GM20431 (cell line): ENCODE measurements around the gene SLC6A13.
"Not testable (repeated sequence)": the region's sequence is repeated elsewhere in the genome, so short reads cannot be mapped to it uniquely, and the experiment has no call there.

Experiments
- in situ Hi-C: fragments of 300-500 bp; cut with MseI, MboI; formaldehyde crosslinking; loops from one replicate; pipeline ENCODE4 v1.15.0; 2020; ENCODE audit warnings: low sequenced_read_pairs; ENCODE audit not compliant: unreplicated experiment

The SLC6A13 gene

GRCh38 chr12:203462-204260 is 59.0 kb downstream of the SLC6A13 start:
- in situ Hi-C loops = no loop called here

DNA sequence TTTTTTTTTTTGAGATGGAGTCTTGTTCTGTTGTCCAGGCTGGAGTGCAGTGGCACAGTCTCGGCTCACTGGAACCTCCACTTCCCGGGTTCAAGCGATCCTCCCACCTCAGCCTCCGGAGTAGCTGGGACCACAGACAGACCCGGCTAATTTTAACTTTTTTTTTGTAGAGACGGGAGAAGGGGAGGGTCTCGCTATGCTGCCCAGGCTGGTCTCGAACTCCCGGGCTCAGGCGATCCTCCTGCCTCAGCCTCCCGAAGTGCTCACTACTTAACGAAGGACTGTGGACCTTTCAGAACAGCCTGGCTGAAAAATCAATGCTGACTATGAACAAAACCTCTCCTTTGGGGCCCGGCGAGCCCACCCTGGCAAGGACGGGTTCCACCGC is 59.6 kb downstream of the SLC6A13 start:
- in situ Hi-C loops = no loop called here

DNA sequence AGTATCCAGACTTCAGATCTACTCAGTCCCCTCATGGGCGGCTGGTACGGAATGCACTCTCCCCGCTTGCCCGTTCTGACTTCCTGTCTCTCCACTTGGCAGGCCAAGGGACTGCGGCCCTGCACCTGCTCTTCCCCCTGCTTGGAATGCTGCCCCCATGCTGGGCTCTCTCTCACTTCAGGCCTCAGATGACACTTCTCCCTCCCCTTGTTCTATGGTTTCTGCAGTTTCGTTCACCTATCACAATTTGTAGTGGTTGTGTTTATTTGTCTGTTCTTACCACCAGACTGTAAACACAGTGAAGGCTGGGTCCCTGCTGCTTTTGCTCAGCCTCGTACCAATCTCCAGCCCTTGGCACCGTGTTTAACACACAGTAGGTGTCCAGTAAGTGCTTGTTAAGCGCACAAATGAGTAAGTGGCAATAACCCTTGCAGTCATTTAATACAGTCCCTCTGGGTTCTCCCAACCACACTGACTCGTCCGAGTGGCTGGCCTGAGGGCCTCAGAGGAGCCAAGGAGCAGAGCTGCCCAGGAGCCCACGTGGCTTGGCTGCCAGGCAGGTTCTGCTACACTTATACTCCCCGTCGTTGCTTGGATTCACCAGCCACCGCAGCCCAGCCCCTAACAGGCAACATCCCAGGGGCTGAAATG is 60.4 kb downstream of the SLC6A13 start:
- in situ Hi-C loops = no loop called here

DNA sequence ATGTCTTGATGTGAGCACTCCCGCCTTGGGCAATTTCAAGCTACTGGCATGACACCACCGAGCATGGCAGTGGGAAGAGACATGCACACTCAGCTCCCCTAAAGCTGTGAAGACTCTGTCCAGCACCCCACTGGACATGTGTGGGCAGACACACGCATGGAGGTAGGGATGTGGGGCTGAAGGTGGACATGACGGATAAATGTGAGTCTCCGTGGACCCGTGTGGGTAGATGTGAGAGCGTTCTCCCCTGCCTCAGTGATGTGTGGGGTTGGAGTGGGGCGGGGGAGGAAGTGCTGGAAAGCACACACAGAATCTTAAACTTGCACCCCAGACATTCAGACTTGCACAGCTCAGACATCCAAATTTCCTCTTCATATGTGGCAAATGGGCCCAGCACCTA is 61.3 kb downstream of the SLC6A13 start:
- in situ Hi-C loops = no loop called here

- in situ Hi-C loops = no loop called here
These were observed 63.9 kb downstream of the SLC6A13 start for GRCh38 chr12:198705-199104.

DNA sequence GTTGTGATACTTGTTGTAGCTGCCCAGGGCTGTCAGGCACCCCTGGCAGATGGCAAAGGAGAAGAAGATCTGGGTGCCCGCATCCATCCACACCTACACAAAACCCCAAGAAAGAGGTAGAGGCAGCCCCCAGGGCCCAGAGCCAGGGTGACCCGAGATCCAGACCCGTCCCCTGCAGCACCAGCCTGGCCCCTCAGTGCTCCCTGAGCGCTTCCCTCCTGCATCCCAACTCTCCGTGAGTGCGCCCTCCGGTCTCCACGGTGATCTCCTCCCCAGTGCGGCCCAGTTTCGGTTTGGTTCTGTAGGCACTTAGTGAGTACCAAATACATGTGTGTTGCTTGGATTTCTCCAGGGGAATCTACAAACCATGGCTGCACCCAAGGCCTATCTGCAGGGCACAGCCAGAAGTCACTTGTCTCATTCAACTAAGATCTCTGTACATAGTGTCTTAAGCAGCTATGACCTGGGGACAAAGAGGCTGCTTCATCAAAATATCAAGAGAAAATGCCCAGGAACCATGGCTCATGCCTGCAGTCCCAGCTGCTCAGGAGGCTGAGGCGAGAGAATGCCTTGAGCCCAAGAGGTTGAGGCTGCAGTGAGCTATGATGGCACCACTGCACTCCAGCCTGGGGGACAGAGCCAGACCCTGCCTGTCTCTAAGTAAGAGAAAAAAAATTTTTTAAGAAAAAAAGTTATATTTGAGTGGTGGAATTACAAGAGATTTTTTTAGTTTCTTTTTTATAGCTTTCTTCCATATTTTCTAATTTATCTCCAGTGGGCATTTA is 64.5 kb downstream of the SLC6A13 start:
- in situ Hi-C loops = no loop called here

DNA sequence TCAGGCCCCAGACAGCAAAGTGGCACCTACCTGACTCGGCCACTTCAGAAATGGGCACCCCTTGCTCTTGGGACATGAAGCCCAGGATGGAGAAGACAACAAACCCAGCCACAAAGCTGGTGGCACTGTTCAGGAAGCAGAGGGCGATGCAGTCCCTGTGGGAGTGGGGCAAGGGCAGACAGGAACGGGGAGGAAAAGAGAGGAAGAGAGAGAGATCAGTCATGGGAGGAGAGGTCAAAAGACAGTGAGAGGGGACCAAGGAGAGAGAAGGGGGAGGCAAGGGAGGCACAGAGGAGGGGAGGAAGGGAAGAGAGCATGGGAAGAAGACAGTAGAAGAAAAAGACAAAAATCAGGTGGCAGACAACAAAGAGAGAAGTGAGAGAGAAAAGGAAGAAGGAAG is 65.3 kb downstream of the SLC6A13 start:
- in situ Hi-C loops = no loop called here

DNA sequence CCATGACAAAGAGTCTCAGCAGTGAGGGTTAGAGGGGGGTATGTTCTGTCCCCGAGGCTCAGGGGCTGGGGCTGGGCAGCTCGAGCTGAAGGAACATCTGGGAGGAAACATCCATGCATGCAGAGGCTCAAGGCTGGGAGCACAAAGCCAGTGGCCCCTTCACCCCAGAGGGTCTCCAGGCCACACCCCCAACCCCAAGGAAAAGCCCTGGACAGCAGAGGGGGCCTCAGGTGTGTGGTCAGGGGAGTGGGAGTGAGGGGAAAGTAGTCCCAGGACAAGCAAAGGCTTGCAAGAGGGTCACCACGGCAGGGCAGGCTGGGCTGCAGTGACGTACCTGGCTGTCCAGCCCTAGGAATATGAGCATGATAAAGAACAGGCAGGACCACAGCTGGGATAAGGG is 66.2 kb downstream of the SLC6A13 start:
- in situ Hi-C loops = no loop called here

DNA sequence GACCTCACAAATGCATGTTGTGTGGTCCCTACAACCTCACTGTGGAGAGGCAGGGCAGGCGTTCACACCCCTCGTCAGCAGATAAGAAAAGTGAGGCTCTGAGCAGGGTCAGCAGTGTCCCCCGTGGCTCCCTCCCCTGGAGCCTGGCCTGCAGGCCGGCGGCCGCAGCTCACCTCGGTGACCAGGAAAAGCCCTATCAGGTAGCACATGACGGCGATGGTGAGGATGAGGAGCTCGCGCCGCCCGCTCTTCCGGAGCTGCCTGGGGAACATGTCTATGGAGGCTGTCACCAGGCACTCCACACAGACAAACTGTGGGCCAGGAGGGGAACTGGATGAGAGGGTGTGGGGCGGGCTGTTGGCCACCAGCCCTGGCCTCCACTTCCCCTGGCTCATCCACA is 66.7 kb downstream of the SLC6A13 start:
- in situ Hi-C loops = no loop called here

DNA sequence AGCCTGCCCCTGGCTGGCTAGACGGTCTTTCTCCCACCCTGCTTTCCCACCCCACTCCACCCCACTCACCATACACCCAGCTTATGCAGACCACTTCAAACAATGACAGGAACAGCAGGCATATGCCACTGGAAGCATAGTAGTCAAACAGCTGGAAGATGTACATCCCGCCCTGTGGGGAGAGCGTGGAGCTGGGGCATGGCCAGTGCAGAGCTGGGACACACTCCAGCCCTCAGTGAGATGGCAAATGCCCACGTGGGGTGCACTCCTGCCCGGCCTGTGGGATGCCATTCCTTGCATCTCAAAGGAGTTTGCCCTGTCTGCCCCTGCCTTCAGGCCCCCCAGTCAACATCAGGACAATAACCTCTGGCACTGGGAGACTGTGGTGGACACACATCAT is 67.5 kb downstream of the SLC6A13 start:
- in situ Hi-C loops = no loop called here

- in situ Hi-C loops = no loop called here
These were observed 68.4 kb downstream of the SLC6A13 start for GRCh38 chr12:194276-194675.

DNA sequence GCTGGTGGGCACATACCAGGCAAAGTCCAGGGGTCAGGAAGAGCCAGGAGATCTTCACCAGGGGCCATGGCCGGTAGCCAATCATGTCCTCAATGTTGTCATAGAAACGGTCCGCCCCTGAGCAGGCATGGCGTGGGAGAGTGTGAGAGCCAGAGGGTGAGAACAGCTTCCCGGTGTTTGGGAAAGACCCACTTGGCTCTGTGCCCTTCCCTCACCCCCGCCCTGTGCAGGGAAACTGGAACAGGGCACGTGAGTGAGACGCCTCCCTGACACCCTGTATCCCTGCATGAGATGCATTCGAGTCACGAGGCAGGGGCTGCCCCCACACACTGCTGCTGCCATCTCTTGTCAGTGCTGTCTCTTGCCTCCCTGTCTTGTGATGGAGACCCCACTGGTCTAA is 69.4 kb downstream of the SLC6A13 start:
- in situ Hi-C loops = no loop called here

DNA sequence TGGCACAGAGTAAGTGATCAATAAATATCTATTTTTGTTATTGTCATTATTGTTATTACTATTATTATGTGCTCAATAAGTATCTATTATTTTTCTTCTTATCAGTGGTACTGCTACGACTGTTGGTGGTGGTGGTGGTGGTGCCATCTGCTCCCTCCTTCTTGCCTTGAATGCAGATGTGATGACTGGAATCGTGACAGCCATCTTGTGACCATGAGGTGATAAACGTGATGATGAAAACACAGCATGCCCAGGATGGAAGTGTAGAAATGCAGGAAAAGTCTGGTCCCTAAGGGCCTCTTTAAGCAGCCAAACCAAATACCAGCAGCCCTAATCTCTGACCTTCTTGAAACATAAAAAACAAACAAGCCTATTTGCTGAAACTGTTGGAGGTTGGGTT is 71.1 kb downstream of the SLC6A13 start:
- in situ Hi-C loops = no loop called here

DNA sequence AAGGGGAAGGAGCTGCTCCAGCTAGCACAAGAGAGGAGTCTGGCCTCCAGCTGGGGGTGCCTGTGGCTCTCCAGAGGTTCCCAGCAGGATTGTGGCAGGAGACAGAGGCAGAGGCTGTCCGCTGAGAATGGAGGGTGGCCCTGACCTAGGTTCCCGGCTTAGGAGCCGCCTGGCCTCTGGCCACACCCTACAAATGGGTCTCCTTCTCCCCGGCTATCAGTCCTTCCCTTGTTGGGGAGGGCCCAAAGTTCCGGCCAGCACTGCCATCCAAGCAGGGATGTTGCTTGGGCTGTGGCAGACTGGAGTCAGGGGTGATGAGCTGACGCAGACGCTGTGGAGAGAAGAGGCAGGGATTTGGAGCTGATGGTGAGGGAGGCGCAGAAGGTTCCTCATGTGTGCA is 71.8 kb downstream of the SLC6A13 start:
- in situ Hi-C loops = no loop called here

- in situ Hi-C loops = no loop called here
These were observed 73.0 kb downstream of the SLC6A13 start for GRCh38 chr12:189622-189962.

- in situ Hi-C loops = no loop called here
These were observed 73.6 kb downstream of the SLC6A13 start for GRCh38 chr12:188910-189621.

- in situ Hi-C loops = not testable (repeated sequence)
These were observed 74.4 kb downstream of the SLC6A13 start for GRCh38 chr12:187986-188909.

DNA sequence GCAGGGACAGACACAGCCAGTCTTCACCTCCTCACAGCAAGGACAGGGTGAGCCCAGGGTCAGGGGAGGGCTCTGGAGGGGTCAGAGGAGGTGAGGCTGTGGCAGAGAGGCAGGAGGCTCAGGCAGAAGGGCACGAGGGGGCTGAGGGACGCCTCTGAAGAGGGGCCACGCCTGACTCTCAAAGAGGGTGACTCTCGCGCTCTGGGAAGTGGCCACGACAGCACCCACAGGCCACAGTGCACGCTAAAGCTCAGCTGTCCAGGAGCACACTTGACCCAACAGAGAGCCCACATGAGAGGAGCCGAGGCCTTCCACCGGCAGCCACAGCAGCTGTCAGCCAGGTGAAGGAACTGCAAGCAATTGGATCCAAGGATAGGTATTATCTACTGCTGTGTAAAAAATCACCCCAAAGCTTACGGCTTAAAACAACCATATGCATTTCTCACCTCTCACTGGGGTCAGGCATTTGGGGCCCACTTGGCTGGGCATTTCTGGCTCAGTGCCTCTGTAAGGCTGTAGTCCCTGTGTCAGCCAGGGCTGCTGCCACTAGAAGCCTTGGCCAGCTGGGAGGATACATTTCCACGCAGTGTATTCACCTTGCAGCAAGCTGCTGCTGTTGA is 76.5 kb downstream of the SLC6A13 start:
- in situ Hi-C loops = no loop called here

DNA sequence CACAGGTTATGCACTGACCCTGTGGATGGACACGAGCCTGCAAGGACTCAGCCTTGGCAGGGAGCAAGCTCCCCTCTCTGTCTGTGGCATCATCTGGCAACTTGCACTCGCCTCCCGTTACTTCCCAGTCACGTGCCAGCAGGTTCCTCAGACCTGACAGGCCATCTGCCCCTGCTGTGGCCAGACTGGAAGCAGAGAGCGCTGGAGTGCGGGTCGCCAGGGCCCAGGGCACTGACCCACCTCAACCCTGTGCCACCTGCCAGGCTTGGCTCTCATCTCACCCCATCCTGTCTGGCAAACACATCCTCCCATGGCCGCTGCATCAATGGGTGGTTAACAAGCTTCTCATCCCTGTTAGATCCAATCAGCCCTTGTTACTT is 77.1 kb downstream of the SLC6A13 start:
- in situ Hi-C loops = no loop called here
